ENCODE measurements around the gene CHRM3.
A peak's percentile ranks its signal among the peaks of the same experiment; 100 is the strongest.
"Not testable (repeated sequence)": the region's sequence is repeated elsewhere in the genome, so short reads cannot be mapped to it uniquely, and the experiment has no call there.

Gene CHRM3

GRCh38 chr1:239370869-239371268, 15.5 kb upstream of the CHRM3 start:
- not testable (repeated sequence) for H3K4me2 ChIP-seq (ENCODE audit: low read length)

GRCh38 chr1:239382666-239383065, 3.7 kb upstream of the CHRM3 start:
- Histone ChIP-seq H4K8ac (ENCODE audit: low read depth, low read length) (no peak overlapping the region), H2AFZ (ENCODE audit: insufficient read depth, low read length, poor library complexity) (no peak overlapping the region), H3K36me3 (ENCODE audit: control insufficient read depth in 1 of 2, insufficient read depth in 2 of 2, low read length in 2 of 2) (no peaks in the 10 kb centered on the region), H3K27me3 (ENCODE audit: insufficient read depth, low read length) (peaks cover 10% of the 10 kb centered on the region), H3K27ac (ENCODE audit: low read depth, low read length) (no peak overlapping the region), H3K79me2 (ENCODE audit: control insufficient read depth, insufficient read depth, low read length, poor library complexity) (no peaks in the 10 kb centered on the region), H3K9ac (ENCODE audit: low read length) (no peak overlapping the region), H2BK12ac (ENCODE audit: low read length) (no peak overlapping the region), H3K18ac (ENCODE audit: low read length) (no peak overlapping the region), H3K4ac (ENCODE audit: low read depth, low read length) (no peak overlapping the region), H3K9me3 (ENCODE audit: insufficient read depth, low read depth, low read length) (no peaks in the 10 kb centered on the region), H3K4me2 (ENCODE audit: low read length) (no peak overlapping the region), H3K23ac (ENCODE audit: low read length) (no peak overlapping the region), H2BK120ac (ENCODE audit: insufficient read depth, low read length, poor library complexity) (no peak overlapping the region), H3K4me3 (ENCODE audit: low read depth, low read length) (no peak overlapping the region), H2AK5ac (ENCODE audit: low read length) (no peak overlapping the region), H4K12ac (ENCODE audit: low read depth, low read length) (no peak overlapping the region), H3K14ac (ENCODE audit: low read length) (no peak overlapping the region), H3K79me1 (ENCODE audit: low read length) (no peaks in the 10 kb centered on the region), H3K4me1 (ENCODE audit: control insufficient read depth in 1 of 2, insufficient read depth in 2 of 2, low read length in 2 of 2) (peaks cover 9 to 13% of the 10 kb centered on the region in 2 experiments), H2BK5ac (ENCODE audit: low read depth, low read length, poor library complexity) (no peak overlapping the region), H4K91ac (ENCODE audit: low read depth, low read length) (no peak overlapping the region)
- WGBS (ENCODE audit: extremely low coverage, insufficient coverage, insufficient read length), result no CpG with 5 or more reads among the region's 5 CpGs
- no peak for DNase-seq

More at GRCh38 chr1:239370869-239371268, 15.5 kb upstream of the CHRM3 start:
- not testable (repeated sequence) for H2AK5ac ChIP-seq (ENCODE audit: low read length); H3K23ac ChIP-seq (ENCODE audit: low read length); H3K14ac ChIP-seq (ENCODE audit: low read length); H4K91ac ChIP-seq (ENCODE audit: low read depth, low read length); H3K18ac ChIP-seq (ENCODE audit: low read length); H4K8ac ChIP-seq (ENCODE audit: low read depth, low read length); H3K9me3 ChIP-seq (ENCODE audit: insufficient read depth, low read depth, low read length); H3K79me2 ChIP-seq (ENCODE audit: control insufficient read depth, insufficient read depth, low read length, poor library complexity); H3K27ac ChIP-seq (ENCODE audit: low read depth, low read length); H3K4me3 ChIP-seq (ENCODE audit: low read depth, low read length); H2AFZ ChIP-seq (ENCODE audit: insufficient read depth, low read length, poor library complexity); H2BK120ac ChIP-seq (ENCODE audit: insufficient read depth, low read length, poor library complexity); H3K79me1 ChIP-seq (ENCODE audit: low read length); H4K12ac ChIP-seq (ENCODE audit: low read depth, low read length); DNase-seq; H3K4ac ChIP-seq (ENCODE audit: low read depth, low read length); H2BK5ac ChIP-seq (ENCODE audit: low read depth, low read length, poor library complexity); H3K4me1 ChIP-seq (ENCODE audit: control insufficient read depth in 1 of 2, insufficient read depth in 2 of 2, low read length in 2 of 2); H2BK12ac ChIP-seq (ENCODE audit: low read length); H3K27me3 ChIP-seq (ENCODE audit: insufficient read depth, low read length); H3K9ac ChIP-seq (ENCODE audit: low read length); H3K36me3 ChIP-seq (ENCODE audit: control insufficient read depth in 1 of 2, insufficient read depth in 2 of 2, low read length in 2 of 2)
- WGBS (ENCODE audit: extremely low coverage, insufficient coverage, insufficient read length), result no CpG with 5 or more reads among the region's 3 CpGs

- no CpG with 5 or more reads among the region's 3 CpGs for WGBS (ENCODE audit: extremely low coverage, insufficient coverage, insufficient read length)
- H3K4me3 ChIP-seq (ENCODE audit: low read depth, low read length), result no peak overlapping the region
- peaks cover 9 to 13% of the 10 kb centered on the region in 2 experiments for H3K4me1 ChIP-seq (ENCODE audit: control insufficient read depth in 1 of 2, insufficient read depth in 2 of 2, low read length in 2 of 2)
- no peak overlapping the region for H3K4me2 ChIP-seq (ENCODE audit: low read length)
- no peak overlapping the region for H2BK120ac ChIP-seq (ENCODE audit: insufficient read depth, low read length, poor library complexity)
- no peak for DNase-seq
- H3K4ac ChIP-seq (ENCODE audit: low read depth, low read length), result no peak overlapping the region
- no peak overlapping the region for H2AFZ ChIP-seq (ENCODE audit: insufficient read depth, low read length, poor library complexity)
- no peak overlapping the region for H2BK12ac ChIP-seq (ENCODE audit: low read length)
- H4K12ac ChIP-seq (ENCODE audit: low read depth, low read length), result no peak overlapping the region
- no peaks in the 10 kb centered on the region for H3K9me3 ChIP-seq (ENCODE audit: insufficient read depth, low read depth, low read length)
- no peak overlapping the region for H3K18ac ChIP-seq (ENCODE audit: low read length)
- no peak overlapping the region for H2BK5ac ChIP-seq (ENCODE audit: low read depth, low read length, poor library complexity)
- H3K9ac ChIP-seq (ENCODE audit: low read length), result no peak overlapping the region
- H3K14ac ChIP-seq (ENCODE audit: low read length), result no peak overlapping the region
- H3K79me1 ChIP-seq (ENCODE audit: low read length), result no peaks in the 10 kb centered on the region
- no peak overlapping the region for H4K91ac ChIP-seq (ENCODE audit: low read depth, low read length)
- no peaks in the 10 kb centered on the region for H3K36me3 ChIP-seq (ENCODE audit: control insufficient read depth in 1 of 2, insufficient read depth in 2 of 2, low read length in 2 of 2)
- H3K23ac ChIP-seq (ENCODE audit: low read length), result no peak overlapping the region
- no peak overlapping the region for H2AK5ac ChIP-seq (ENCODE audit: low read length)
- H3K27me3 ChIP-seq (ENCODE audit: insufficient read depth, low read length), result peaks cover 15% of the 10 kb centered on the region
- no peak overlapping the region for H4K8ac ChIP-seq (ENCODE audit: low read depth, low read length)
- no peaks in the 10 kb centered on the region for H3K79me2 ChIP-seq (ENCODE audit: control insufficient read depth, insufficient read depth, low read length, poor library complexity)
- H3K27ac ChIP-seq (ENCODE audit: low read depth, low read length), result no peak overlapping the region
Measured at GRCh38 chr1:239383714-239384113, 2.7 kb upstream of the CHRM3 start.

- Histone ChIP-seq H2AFZ (ENCODE audit: insufficient read depth, low read length, poor library complexity) (no peak overlapping the region), H2BK5ac (ENCODE audit: low read depth, low read length, poor library complexity) (no peak overlapping the region), H3K23ac (ENCODE audit: low read length) (peak overlapping the region; percentile 29), H2AK5ac (ENCODE audit: low read length) (no peak overlapping the region), H3K4me3 (ENCODE audit: low read depth, low read length) (peak overlapping the region; percentile 67), H3K79me1 (ENCODE audit: low read length) (no peaks in the 10 kb centered on the region), H3K4ac (ENCODE audit: low read depth, low read length) (no peak overlapping the region), H2BK12ac (ENCODE audit: low read length) (no peak overlapping the region), H3K4me2 (ENCODE audit: low read length) (peak overlapping the region; percentile 76), H3K9ac (ENCODE audit: low read length) (no peak overlapping the region), H3K9me3 (ENCODE audit: insufficient read depth, low read depth, low read length) (no peaks in the 10 kb centered on the region), H2BK120ac (ENCODE audit: insufficient read depth, low read length, poor library complexity) (no peak overlapping the region), H4K91ac (ENCODE audit: low read depth, low read length) (no peak overlapping the region), H3K14ac (ENCODE audit: low read length) (no peak overlapping the region), H3K27me3 (ENCODE audit: insufficient read depth, low read length) (peaks cover 15% of the 10 kb centered on the region), H3K18ac (ENCODE audit: low read length) (no peak overlapping the region), H3K27ac (ENCODE audit: low read depth, low read length) (no peak overlapping the region), H3K79me2 (ENCODE audit: control insufficient read depth, insufficient read depth, low read length, poor library complexity) (no peaks in the 10 kb centered on the region), H3K4me1 (ENCODE audit: control insufficient read depth in 1 of 2, insufficient read depth in 2 of 2, low read length in 2 of 2) (peaks cover 9 to 13% of the 10 kb centered on the region in 2 experiments), H3K36me3 (ENCODE audit: control insufficient read depth in 1 of 2, insufficient read depth in 2 of 2, low read length in 2 of 2) (no peaks in the 10 kb centered on the region), H4K12ac (ENCODE audit: low read depth, low read length) (no peak overlapping the region), H4K8ac (ENCODE audit: low read depth, low read length) (no peak overlapping the region)
- WGBS (ENCODE audit: extremely low coverage, insufficient coverage, insufficient read length), result no CpG with 5 or more reads among the region's 55 CpGs
- DNase-seq, result peak in 1 of 2 donors; percentile 3
Measured at GRCh38 chr1:239387304-239388158, 1.2 kb downstream of the CHRM3 start.

Measured in trophoblast cell (in vitro differentiated cells and primary cell).